Muscle of leg (tissue), 11 donors: Measurements from ENCODE around the gene FARS2. TPM values are rescaled to one million over a fixed set of nuclear protein-coding genes. Genes with fewer than 3 reads are reported as not detected.

Source experiments
- DNase-seq: peaks from one replicate; pipeline ENCODE4 v3.0.0; 2013
- H3K27ac ChIP-seq: one replicate; pipeline ENCODE4 v1.5.1; 2013; ENCODE audit warnings: mild to moderate bottlenecking, low read length, control low read depth
- H3K27me3 ChIP-seq: one replicate; pipeline ENCODE4 v1.6.1; 2013; ENCODE audit warnings: low read length; ENCODE audit not compliant: control insufficient read depth, insufficient read depth
- H3K36me3 ChIP-seq: one replicate; pipeline ENCODE4 v1.6.1; 2013; ENCODE audit warnings: low read length; ENCODE audit not compliant: control insufficient read depth, insufficient read depth
- H3K4me1 ChIP-seq: one replicate; pipeline ENCODE4 v1.6.1; 2013; ENCODE audit warnings: low read length; ENCODE audit not compliant: control insufficient read depth, insufficient read depth
- H3K4me3 ChIP-seq: one replicate; pipeline ENCODE4 v1.5.1; 2013; ENCODE audit warnings: low read length, control low read depth
- H3K9me3 ChIP-seq: replicated peaks from 2 replicates; pipeline ENCODE4 v1.6.1; 2013; ENCODE audit warnings: low read depth, low read length; ENCODE audit not compliant: control insufficient read depth
- WGBS: methylation state at CpG from one replicate; pipeline ENCODE4 v1.1.5; 2013; ENCODE audit warnings: missing lambda C conversion rate; ENCODE audit not compliant: insufficient coverage; 5-methylcytosine and 5-hydroxymethylcytosine counted together
- polyA plus RNA-seq, 8 donors: library from polyadenylated mRNA; unstranded; fragments of 120-200 nt; gene quantifications; one replicate each; pipeline versions ENCODE4 v1.2.1 to v1.2.3, GENCODE V29; 2013; ENCODE audit warnings: inconsistent platforms in 1 of 8, low replicate concordance in 1 of 8; ENCODE audit not compliant: insufficient read length in 8 of 8, insufficient read depth in 1 of 8
- total RNA-seq: library from RNA; stranded (reverse); fragments of 120-200 nt; gene quantifications from one replicate; pipeline ENCODE4 v1.2.4, GENCODE V29; 2013

The FARS2 gene
- total and polyA plus RNA-seq, 9 donors: 9.7 to 16.9 (median 12.4) TPM

DNA sequence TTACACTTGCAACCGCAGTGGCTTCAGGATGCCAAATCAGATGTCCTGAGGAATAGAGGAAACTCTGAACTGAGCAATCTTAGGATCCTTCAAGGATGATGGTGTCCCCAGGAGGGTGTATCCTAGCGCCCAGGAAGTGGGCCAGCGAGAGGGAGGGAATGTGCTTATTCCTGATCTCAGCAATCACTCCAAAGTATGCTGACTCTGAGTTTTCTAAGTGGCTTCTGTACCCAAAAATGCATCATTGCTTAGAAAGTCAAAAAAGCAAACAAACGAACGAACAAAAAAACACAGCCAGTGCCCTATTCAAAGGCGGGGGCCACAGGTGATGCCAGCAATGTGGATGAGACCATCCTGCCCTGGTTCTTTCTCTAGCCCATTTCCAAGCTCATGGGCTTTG is 514.8 kb downstream of the FARS2 start:
- Histone ChIP-seq H3K4me1 (peaks cover 15% of the 10 kb centered on the region), H3K4me3 (no peak overlapping the region), H3K9me3 (no peaks in the 10 kb centered on the region), H3K36me3 (no peaks in the 10 kb centered on the region), H3K27ac (no peak overlapping the region), H3K27me3 (no peaks in the 10 kb centered on the region)
- no peak for DNase-seq
- 88% methylated on average over 4 of the region's 6 CpGs for WGBS

DNA sequence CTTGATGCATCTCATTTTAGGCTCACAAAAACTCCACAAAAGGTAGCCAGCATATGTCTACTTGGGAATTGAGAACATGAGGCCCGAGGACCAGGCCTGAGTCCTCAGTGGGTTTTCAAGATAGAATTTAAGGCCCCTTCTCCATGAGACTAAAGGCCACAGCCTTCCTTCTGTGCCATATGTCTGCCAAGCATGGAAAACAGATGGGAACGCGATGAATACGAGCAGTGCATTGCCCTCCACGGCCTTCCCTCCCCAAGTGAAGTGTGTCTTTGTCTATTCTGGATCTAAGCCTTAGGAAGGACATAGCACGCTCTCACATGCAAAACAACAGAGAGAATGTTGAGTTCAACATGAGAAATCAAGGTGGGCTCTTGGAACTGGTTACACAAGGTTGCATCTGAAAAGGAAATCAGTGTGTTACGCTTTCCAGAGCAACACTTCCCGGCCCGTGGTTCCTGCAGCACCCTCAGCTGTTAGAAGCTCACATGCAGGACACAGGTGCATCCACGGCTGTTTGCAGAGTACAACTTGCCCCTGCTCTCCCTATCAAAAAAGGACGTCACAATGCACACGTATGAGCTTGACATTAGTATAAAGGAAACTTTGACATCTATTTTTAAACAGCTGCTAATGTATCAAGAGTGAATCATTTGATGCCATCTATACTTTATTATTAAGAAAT is 515.5 kb downstream of the FARS2 start:
- Histone ChIP-seq H3K4me1 (peaks cover 21% of the 10 kb centered on the region), H3K27ac (peak overlapping the region; percentile 40), H3K9me3 (no peaks in the 10 kb centered on the region), H3K36me3 (no peaks in the 10 kb centered on the region), H3K4me3 (no peak overlapping the region), H3K27me3 (no peaks in the 10 kb centered on the region)
- WGBS: 41% methylated on average over 4 of the region's 12 CpGs
- DNase-seq: peak; percentile 63

DNA sequence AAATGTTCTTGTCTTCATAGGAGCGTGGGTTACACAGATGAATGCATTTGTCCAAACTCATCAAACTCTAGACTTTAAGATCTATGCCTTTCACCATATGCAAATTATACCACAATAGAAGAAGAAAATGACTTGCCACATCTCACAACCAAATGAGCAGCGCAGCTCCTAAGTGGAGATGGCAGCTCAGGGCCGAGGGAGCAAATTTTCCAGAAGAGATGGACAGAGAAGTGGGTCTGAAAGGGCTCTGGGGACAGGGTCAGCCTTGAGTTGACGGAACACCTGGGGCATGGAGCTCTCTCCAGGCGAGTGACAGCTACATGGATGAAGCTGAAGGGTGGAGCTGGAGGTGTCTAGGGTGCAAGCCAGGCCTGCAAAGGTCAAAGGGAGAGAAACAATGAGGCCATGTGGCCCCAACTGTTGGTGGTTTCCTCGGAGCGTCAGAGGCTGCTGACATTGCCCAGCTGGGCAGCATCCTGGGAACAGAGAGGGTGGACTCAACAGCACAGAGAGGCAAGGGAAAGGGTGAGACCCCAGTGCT is 517.1 kb downstream of the FARS2 start:
- Histone ChIP-seq H3K4me3 (no peak overlapping the region), H3K9me3 (no peaks in the 10 kb centered on the region), H3K36me3 (no peaks in the 10 kb centered on the region), H3K4me1 (peaks cover 35% of the 10 kb centered on the region), H3K27ac (no peak overlapping the region), H3K27me3 (no peaks in the 10 kb centered on the region)
- DNase-seq: no peak
- 85% methylated on average over 6 of the region's 7 CpGs for WGBS

DNA sequence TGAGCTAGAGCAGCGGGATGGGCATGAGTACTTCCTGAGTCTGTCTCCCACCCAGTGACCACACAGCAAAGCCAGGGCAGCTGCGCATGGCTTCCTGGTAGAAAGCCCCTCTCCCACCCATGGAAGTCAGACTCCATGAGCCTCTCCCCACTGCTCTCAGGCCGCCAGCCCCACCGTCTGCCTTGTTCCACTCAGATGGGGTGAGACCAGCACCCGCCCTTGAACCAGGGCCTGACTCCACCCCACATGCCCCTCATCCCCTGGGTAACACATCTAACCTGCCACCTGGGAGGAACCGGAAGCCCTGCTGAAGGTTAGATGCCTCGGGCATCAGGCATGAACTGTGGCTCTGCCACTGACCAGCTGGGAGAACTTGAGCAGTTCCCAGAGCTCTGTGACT is 517.6 kb downstream of the FARS2 start:
- DNase-seq: no peak
- Histone ChIP-seq H3K9me3 (no peaks in the 10 kb centered on the region), H3K27ac (no peak overlapping the region), H3K27me3 (no peaks in the 10 kb centered on the region), H3K4me1 (peaks cover 41% of the 10 kb centered on the region), H3K4me3 (no peak overlapping the region), H3K36me3 (no peaks in the 10 kb centered on the region)
- 93% methylated on average over 5 of the region's 7 CpGs for WGBS

DNA sequence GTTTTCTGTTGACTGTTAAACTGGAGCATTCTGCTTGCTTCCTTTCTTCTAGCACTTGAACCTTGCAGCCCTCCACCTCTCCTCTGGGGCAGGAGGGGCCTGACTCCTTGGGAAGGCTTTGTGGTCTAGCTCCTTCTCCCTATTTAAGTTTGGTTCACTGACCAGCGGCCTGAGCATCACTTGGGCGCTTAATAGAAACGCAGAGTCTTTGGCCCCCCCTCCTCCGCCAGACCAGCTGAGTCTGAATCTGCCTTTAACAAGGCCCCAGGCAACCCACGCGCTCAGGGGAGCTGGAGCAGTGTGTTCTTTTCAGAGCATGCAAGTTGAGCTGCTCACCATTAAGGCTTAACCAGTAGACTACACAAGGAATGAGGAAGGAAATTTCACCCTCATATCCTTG is 519.7 kb downstream of the FARS2 start:
- WGBS: 75% methylated on average over 6 of the region's 6 CpGs
- peaks cover 40% of the 10 kb centered on the region for H3K4me1 ChIP-seq
- no peaks in the 10 kb centered on the region for H3K36me3 ChIP-seq

DNA sequence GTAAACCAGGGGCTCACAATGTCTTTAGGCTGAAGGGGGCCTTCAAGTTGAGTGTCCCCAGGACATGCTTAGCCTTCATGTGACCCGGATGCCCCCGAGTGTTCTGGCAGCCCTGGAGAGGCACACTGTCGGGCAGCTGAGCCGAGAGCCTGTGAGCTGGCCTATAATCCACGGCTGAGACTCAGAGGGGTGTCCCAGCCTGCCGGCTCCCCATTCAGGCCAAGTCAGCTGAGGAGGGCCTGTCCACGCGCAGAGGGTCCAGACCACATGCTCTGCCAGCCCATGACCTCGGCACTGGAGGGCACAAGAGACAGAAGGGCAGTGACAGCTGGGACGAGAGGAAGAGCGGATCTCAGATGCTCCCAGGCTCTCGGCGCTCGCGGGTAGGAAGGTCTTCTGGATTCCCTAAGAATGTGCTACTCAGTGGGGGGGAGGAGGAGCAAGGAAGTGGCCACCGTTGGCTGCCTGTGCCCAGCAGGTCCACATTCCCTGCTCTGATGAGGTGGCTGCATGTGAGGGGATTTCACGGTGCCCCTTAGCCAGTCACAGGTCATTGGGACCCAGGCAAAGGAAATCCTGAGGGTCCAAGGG is 520.7 kb downstream of the FARS2 start:
- no peaks in the 10 kb centered on the region for H3K9me3 ChIP-seq
- peaks cover 31% of the 10 kb centered on the region for H3K4me1 ChIP-seq
- H3K4me3 ChIP-seq: no peak overlapping the region
- peak; percentile 25 for DNase-seq
- 84% methylated on average over 16 of the region's 17 CpGs for WGBS
- H3K27ac ChIP-seq: peak overlapping the region; percentile 80
- H3K27me3 ChIP-seq: no peaks in the 10 kb centered on the region
- H3K36me3 ChIP-seq: no peaks in the 10 kb centered on the region

More for the DNA sequence above, 519.7 kb downstream of the FARS2 start:
- no peaks in the 10 kb centered on the region for H3K9me3 ChIP-seq
- H3K4me3 ChIP-seq: no peak overlapping the region
- H3K27ac ChIP-seq: no peak overlapping the region
- no peaks in the 10 kb centered on the region for H3K27me3 ChIP-seq
- no peak for DNase-seq

DNA sequence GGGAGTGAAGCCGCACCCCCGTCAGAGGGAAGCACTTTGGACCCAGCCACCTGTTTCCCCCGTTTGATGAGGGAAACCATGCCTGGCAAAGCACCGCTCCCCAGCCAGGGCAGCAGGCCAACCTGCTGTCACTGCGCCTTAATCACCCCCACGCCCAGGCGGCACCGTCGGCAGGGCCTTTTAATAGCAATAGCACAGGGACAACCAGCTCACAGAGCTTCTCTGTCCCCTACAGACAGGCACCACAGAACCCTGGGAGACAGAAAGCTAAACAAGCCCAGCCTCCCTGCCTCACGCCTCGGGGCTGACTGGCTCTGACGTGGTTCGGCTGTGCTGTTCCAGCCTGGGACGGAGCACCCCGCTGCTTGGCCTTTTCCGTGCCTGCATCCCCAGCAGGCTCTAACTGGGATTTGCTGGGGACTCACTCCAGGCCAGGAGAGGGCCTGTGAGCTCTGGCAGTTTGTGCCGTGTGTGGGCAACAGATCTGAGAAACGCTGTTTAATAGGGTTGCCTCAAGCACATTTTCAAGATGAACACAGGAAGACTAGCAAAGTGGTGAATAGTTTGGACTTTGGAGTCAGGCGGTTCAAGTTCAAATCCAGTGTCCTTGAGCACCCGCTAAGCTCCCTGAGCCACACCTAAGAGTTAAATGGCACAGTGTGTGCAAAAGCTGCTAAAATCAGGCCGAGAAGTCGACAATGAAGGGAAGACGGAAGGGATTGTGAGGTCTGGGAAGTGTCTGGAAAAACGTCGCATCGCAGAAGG is 521.7 kb downstream of the FARS2 start:
- WGBS: 57% methylated on average over 26 of the region's 26 CpGs
- peak overlapping the region; percentile 80 for H3K27ac ChIP-seq
- peak; percentile 72 for DNase-seq

DNA sequence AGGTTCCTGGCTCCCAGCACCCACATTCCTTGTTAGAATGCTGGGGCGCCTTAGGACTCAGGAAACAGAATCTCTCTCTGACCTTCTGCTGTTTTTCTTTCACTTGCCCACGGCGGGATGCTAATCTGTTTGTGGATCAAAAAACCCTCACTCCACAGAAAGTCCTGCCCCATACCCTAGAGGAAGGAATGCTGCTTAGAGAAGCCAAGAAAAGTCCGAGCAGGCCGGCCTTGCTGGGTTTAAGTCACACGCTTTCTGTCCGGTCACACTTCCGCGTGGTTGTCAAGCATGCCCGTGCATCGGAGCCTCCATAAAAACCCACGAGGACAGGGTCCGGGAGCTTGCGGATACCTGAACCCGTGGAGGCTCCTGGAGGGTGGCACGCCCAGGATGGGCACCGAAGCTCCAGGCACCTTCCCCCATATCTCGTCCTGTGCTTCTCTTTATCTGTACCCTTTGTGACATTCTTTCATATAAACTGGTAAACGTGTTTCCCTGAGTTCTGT is 522.3 kb downstream of the FARS2 start:
- Histone ChIP-seq H3K9me3 (no peaks in the 10 kb centered on the region), H3K27ac (peak overlapping the region; percentile 78), H3K36me3 (no peaks in the 10 kb centered on the region), H3K27me3 (no peaks in the 10 kb centered on the region), H3K4me3 (no peak overlapping the region), H3K4me1 (peaks cover 32% of the 10 kb centered on the region)
- 84% methylated on average over 15 of the region's 19 CpGs for WGBS
- no peak for DNase-seq

More for the DNA sequence above, 521.7 kb downstream of the FARS2 start:
- H3K4me1 ChIP-seq: peaks cover 30% of the 10 kb centered on the region
- no peaks in the 10 kb centered on the region for H3K27me3 ChIP-seq
- H3K9me3 ChIP-seq: no peaks in the 10 kb centered on the region
- no peak overlapping the region for H3K4me3 ChIP-seq
- no peaks in the 10 kb centered on the region for H3K36me3 ChIP-seq

DNA sequence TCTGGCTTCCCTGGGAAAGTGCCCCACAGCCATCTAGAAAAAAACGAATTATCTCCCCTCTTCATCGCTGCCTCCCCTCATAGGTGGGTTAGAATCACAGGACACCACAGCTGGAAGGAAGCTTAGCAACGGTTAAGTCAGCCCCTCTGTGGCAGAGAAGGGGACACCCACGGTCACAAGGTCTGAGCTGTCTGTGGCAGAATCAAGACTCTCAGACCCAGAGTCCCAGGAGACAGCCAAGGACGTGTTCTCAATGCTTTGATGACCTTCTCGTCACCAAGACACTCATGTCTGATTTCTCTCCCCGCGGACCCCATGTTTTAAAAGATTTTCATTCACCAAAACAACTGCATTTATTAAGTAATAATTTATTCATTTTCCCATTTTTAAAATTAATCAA is 523.9 kb downstream of the FARS2 start:
- H3K9me3 ChIP-seq: no peaks in the 10 kb centered on the region
- H3K27ac ChIP-seq: no peak overlapping the region
- H3K36me3 ChIP-seq: no peaks in the 10 kb centered on the region
- H3K4me1 ChIP-seq: peaks cover 33% of the 10 kb centered on the region
- H3K27me3 ChIP-seq: no peaks in the 10 kb centered on the region
- DNase-seq: no peak
- WGBS: 67% methylated on average over 2 of the region's 8 CpGs
- no peak overlapping the region for H3K4me3 ChIP-seq
